ENCODE data around the gene EWSR1.

Gene EWSR1

GRCh38 chr22:29301716-29302401, 33.8 kb downstream of the EWSR1 start:
- TF ChIP-seq CTCF (IDR thresholded peaks at IDR 0.05; ENCODE audit: low read length, missing control alignments), result no peak
- no peak overlapping the region for H3K4me3 ChIP-seq (replicated peaks; ENCODE audit: low read depth, low read length)
- no peak for DNase-seq (ENCODE audit: low read depth)

- no peak overlapping the region for H3K4me3 ChIP-seq (replicated peaks; ENCODE audit: low read depth, low read length)
- no peak for TF ChIP-seq CTCF (IDR thresholded peaks at IDR 0.05; ENCODE audit: low read length, missing control alignments)
- no peak for DNase-seq (ENCODE audit: low read depth)
Measured at GRCh38 chr22:29302402-29302680, 34.3 kb downstream of the EWSR1 start.

GRCh38 chr22:29302681-29303465, 34.8 kb downstream of the EWSR1 start:
- no peak for TF ChIP-seq CTCF (IDR thresholded peaks at IDR 0.05; ENCODE audit: low read length, missing control alignments)
- DNase-seq (ENCODE audit: low read depth), result no peak
- H3K4me3 ChIP-seq (replicated peaks; ENCODE audit: low read depth, low read length), result no peak overlapping the region

- TF ChIP-seq CTCF (IDR thresholded peaks at IDR 0.05; ENCODE audit: low read length, missing control alignments), result no peak
- peak overlapping the region; percentile 75 for H3K4me3 ChIP-seq (replicated peaks; ENCODE audit: low read depth, low read length)
- DNase-seq (ENCODE audit: low read depth), result no peak
Measured at GRCh38 chr22:29305836-29306174, 37.7 kb downstream of the EWSR1 start.

GRCh38 chr22:29306175-29306834, 38.2 kb downstream of the EWSR1 start, which contains the start of gene GAS2L1:
Gene GAS2L1, plus strand, starts transcription at chr22:29306650. Its CDS starts 1,456 bp downstream, at chr22:29308106.
- peak within 1 kb of the TSS; percentile 75 for H3K4me3 ChIP-seq (replicated peaks; ENCODE audit: low read depth, low read length)
- TF ChIP-seq CTCF (IDR thresholded peaks at IDR 0.05; ENCODE audit: low read length, missing control alignments), result peak; percentile 60
- DNase-seq (ENCODE audit: low read depth), result peak; percentile 85

- DNase-seq (ENCODE audit: low read depth), result peak; percentile 73
- H3K4me3 ChIP-seq (replicated peaks; ENCODE audit: low read depth, low read length), result peak overlapping the region; percentile 75
- TF ChIP-seq CTCF (IDR thresholded peaks at IDR 0.05; ENCODE audit: low read length, missing control alignments), result no peak
Measured at GRCh38 chr22:29306835-29307595, 38.9 kb downstream of the EWSR1 start.
